Panc1 (cell line): ENCODE measurements around the gene SECTM1.

Experiments used
- POLR2AphosphoS5 ChIP-seq: IDR thresholded peaks from 2 replicates; pipeline ENCODE4 v1.6.1; 2012; ENCODE audit warnings: mild to moderate bottlenecking, low read depth, low read length, moderate library complexity
- SIN3A ChIP-seq: IDR thresholded peaks from 2 replicates; pipeline ENCODE4 v1.6.1; 2012; ENCODE audit warnings: low read depth, mild to moderate bottlenecking, low read length, moderate library complexity, borderline replicate concordance; ENCODE audit not compliant: insufficient read depth
- TCF7L2 ChIP-seq: IDR thresholded peaks from 2 replicates; pipeline ENCODE4 v1.6.1; 2011; ENCODE audit warnings: mild to moderate bottlenecking, low read depth, low read length, inconsistent platforms
- TF ChIP-seq, protein P1 (sequence below): fragments of 450-650 bp; IDR thresholded peaks from 2 replicates; pipeline ENCODE4 v1.5.1; 2017; ENCODE audit warnings: mild to moderate bottlenecking
- TF ChIP-seq, protein P2 (sequence below), 2 experiments: IDR thresholded peaks; 2 replicates each; pipeline ENCODE4 v1.6.1; 2011 to 2012; ENCODE audit warnings: low read depth in 2 of 2, control low read depth in 1 of 2, low read length in 1 of 2, mild to moderate bottlenecking in 1 of 2, moderate library complexity in 1 of 2; ENCODE audit not compliant: insufficient read depth in 1 of 2

DNA sequence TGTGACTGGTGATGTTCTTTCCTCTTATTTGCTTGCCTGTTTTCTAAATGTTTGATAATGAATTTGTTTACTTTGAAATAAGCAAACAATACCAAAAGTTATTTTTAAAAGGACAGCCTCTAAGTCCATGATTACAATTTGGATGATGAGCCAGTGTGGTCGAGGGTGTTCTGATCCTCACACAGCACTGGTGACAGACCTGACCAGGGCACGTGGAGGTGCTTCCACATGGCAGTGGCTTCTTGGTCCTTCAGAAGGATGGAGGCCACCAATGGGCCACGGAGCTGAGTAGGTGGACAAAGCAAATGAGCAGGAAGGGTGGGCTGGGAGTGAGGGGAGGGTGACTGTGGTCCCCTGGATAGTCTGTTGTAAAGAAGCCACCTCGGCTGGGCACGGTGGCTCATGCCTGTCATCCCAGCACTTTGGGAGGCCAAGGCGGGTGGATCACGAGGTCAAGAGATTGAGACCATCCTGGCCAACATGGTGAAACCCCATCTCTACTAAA, 21.3 kb upstream of the SECTM1 start:
- TF ChIP-seq, protein P1, sequence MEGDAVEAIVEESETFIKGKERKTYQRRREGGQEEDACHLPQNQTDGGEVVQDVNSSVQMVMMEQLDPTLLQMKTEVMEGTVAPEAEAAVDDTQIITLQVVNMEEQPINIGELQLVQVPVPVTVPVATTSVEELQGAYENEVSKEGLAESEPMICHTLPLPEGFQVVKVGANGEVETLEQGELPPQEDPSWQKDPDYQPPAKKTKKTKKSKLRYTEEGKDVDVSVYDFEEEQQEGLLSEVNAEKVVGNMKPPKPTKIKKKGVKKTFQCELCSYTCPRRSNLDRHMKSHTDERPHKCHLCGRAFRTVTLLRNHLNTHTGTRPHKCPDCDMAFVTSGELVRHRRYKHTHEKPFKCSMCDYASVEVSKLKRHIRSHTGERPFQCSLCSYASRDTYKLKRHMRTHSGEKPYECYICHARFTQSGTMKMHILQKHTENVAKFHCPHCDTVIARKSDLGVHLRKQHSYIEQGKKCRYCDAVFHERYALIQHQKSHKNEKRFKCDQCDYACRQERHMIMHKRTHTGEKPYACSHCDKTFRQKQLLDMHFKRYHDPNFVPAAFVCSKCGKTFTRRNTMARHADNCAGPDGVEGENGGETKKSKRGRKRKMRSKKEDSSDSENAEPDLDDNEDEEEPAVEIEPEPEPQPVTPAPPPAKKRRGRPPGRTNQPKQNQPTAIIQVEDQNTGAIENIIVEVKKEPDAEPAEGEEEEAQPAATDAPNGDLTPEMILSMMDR = no peak
- TF ChIP-seq SIN3A (no peak), POLR2AphosphoS5 (no peak), TCF7L2 (no peak)
- TF ChIP-seq, protein P2, sequence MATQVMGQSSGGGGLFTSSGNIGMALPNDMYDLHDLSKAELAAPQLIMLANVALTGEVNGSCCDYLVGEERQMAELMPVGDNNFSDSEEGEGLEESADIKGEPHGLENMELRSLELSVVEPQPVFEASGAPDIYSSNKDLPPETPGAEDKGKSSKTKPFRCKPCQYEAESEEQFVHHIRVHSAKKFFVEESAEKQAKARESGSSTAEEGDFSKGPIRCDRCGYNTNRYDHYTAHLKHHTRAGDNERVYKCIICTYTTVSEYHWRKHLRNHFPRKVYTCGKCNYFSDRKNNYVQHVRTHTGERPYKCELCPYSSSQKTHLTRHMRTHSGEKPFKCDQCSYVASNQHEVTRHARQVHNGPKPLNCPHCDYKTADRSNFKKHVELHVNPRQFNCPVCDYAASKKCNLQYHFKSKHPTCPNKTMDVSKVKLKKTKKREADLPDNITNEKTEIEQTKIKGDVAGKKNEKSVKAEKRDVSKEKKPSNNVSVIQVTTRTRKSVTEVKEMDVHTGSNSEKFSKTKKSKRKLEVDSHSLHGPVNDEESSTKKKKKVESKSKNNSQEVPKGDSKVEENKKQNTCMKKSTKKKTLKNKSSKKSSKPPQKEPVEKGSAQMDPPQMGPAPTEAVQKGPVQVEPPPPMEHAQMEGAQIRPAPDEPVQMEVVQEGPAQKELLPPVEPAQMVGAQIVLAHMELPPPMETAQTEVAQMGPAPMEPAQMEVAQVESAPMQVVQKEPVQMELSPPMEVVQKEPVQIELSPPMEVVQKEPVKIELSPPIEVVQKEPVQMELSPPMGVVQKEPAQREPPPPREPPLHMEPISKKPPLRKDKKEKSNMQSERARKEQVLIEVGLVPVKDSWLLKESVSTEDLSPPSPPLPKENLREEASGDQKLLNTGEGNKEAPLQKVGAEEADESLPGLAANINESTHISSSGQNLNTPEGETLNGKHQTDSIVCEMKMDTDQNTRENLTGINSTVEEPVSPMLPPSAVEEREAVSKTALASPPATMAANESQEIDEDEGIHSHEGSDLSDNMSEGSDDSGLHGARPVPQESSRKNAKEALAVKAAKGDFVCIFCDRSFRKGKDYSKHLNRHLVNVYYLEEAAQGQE (IDR thresholded peaks at IDR 0.05; ENCODE audit: insufficient read depth in 1 of 2, low read depth in 2 of 2, low read length in 1 of 2) = no peak
